NCI-H2171 (cell line): ENCODE results near the gene SCN7A.
"Not testable (repeated sequence)": the region's sequence is repeated elsewhere in the genome, so short reads cannot be mapped to it uniquely, and the experiment has no call there.

Source experiments
- DNase-seq: peaks from one replicate; lab custom pipeline; 2025; lab: John Stamatoyannopoulos, UW

SCN7A gene

DNA sequence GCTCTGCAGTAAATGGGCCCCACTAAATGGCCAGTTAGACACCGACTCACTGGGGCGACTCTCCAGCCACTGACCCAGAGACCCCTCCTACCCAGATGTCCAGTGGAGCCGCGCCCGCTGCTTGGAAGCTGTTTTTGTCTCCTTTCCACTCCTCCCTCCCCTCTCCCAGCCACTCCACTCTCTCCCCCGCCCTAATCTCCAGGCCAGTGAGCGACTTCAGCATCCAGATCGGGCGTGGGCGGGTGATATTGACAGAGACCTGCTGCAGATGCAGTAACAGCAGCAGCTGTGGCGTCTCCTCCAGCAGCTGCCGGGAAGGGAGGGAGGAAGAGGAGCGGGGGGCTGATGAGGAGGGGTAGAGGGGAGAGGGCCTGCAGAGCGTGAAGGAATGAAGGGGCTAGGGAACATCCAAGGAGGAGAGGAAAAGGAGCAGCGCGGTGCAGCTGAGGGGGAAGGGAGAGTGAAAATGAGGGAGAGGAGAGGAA is at the start of gene SCN7A:
Gene SCN7A, minus strand, starts transcription at position 110 of the 485 bp plus-strand sequence. CDS start 16,553 bp downstream, outside the sequence.
- no peak for DNase-seq

DNA sequence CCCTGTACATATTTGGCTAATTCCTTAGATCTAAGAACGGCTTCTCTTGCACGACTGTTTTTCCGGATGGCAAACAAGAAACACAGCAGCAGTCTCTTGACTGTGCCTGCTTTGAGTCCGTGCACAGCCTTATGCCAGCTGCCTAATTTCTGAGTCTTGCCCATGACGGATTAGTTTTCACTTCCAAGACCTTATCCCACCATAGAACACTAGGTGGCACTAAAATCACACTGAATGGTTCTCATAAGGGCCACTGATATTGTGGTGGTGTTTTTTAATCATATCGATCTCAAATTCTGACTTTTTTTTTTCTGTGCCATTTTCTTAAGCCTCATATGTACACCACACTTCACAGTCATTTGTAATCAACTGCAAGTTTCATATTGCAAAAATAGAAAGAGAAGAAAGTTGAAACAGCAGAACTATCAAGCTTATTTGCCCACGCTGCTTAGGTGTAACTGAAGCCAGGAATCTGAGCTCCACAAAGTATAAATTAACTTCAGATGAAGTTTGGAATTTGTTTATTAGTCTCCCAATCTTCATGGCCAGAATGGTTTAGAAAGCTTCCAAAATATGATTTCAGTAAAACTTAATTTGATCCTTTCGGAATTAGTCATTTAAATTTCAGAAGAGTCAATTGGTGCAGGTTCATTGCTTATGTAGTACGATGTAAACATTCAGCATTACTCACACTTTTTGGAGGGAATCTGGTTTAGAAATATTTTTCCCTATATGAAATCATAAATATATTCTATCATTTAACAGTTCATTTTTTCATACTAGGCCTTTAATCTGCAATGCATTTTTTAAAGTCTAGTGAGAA is 45.5 kb upstream of the SCN7A start:
- peak; percentile 43 for DNase-seq

DNA sequence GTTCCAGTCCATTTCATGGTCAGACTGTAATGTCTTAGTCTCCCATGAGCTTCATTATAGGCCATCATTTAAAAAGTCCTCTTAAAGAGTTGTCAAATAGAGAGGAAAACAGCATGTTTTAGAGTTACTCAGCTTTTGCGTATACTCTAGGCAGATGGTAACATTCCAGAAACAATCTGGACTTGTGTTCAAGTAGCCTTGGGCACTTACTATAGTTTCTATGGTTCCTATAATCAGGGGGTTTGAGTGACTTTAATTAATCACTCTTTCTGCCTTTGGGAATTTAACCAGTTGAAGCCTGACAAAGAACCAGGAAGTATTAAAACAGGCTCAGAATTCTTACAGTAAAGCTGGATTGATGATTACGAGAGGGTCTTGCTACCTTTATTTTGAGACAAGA is 42.1 kb upstream of the SCN7A start:
- no peak for DNase-seq

DNA sequence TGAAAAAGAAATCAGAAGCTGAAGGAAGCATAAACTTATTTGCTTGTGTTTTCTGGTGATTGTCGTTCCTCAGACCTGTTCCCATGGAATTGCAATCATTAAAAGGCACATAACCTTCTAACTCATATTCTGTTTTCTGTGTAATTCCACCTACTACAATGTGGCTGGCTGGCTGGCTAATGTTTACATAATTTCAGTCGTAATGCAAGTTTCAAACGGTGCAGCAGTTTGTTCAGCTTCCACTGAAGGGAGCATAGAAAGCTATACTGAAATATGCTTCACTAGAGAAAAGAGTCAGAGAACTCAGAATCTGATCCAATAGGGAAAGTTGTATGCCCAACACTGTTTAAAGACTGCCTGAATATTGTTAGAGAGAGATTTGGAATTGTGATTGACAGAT is 27.1 kb upstream of the SCN7A start:
- no peak for DNase-seq

DNA sequence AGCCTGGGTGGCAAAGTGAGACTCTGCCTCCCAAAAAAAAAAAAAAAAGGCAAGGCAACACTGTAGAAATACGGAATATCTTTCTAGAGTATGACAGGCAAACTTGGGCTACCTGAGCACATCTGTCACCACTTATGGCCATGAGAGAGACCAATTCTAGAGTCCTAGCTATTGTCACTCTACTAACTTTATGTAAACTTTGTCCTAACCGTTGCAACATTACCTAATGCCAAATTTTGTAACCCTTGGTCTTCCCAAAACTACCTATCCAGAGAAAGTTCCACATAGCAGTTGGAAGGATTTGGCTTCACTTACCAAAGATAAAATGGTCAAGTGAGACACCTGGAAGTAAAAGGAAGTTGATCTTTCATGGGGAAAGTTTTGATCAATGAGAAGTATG is 26.6 kb upstream of the SCN7A start:
- no peak for DNase-seq

DNA sequence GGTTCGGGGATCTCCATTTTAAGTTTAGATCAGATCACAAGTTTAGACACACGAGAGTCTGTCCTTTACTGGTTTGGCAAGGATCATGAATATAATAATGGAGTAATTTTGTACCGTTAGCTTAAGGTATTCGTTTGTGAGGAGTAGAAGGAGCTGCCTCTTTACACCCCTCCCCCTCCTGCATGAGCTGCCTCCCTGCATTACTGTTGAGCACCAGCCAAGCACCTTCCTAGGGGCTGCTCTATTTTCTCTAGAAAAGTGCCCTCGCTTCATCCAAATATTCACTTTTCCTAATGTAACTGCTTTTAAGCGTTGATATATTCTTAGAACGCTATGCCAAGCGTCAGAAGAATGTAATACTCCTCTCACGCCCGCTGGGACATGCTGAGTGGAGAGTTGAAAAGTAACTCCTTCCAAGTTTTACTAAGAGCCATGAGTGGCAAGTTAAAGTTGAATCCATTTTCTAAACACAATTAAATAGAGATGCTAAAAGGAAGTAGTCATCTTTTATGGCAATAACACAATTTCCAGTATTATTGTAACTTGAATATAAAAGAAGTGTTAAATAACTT is 25.4 kb upstream of the SCN7A start:
- no peak for DNase-seq

DNA sequence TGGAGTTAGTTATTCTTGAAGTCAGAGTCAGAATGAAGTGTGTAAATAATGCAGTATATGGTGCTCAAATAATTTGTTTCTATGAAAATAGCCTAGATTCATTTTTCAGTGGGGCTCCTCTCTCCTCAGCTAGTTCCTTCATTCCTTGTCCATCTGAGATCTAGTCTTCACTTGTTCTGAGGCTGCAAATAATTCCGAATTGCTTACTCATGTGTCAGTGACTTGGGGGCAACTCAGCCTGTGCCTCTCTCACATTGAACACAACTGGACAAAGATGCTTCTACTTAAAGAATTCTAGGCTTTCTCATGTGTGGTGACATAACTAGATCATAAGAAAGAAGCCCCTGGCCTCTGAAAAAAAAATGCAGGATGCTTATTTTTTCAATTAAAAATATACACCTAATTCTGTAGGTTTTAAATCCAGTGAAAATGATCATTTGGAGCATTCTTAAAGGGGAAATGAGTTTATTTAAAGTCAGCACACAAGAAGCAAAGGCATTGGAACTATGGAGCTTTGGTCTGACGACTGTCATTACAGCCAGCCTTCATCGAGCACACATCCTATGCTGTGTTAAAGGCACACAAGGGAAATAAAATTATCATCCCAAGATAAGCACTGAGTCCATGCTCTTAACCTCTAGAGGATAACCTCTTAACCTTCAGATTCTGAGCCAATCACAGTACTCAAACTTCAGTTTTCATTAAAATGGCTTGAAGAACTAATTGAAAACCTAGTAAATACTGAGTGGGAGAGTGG is 24.8 kb upstream of the SCN7A start:
- no peak for DNase-seq

DNA sequence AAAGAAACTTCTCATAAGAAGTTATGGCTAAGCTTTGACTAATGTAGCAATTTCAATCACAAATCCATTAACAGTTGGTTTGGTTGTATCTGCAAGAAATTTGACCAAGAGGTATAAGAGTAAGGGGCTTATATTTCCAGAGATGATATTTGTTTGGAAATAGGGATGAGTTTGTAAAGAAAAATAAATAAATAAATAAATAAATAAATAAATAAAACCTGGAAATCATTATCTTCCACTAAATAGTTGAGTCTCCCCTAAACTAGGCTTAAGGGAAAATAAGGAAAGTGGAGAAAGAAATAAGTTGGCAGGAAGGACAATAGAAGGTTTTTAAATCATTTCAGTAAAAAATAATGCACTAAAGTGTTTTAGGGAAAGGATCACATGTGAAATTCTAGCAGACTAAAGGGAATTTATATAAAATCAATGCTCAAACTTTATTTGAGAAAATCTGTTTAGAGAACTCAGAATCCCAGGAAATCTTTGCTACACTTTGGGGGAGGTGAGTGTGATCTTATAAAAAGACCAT is 23.5 kb upstream of the SCN7A start:
- DNase-seq: no peak

DNA sequence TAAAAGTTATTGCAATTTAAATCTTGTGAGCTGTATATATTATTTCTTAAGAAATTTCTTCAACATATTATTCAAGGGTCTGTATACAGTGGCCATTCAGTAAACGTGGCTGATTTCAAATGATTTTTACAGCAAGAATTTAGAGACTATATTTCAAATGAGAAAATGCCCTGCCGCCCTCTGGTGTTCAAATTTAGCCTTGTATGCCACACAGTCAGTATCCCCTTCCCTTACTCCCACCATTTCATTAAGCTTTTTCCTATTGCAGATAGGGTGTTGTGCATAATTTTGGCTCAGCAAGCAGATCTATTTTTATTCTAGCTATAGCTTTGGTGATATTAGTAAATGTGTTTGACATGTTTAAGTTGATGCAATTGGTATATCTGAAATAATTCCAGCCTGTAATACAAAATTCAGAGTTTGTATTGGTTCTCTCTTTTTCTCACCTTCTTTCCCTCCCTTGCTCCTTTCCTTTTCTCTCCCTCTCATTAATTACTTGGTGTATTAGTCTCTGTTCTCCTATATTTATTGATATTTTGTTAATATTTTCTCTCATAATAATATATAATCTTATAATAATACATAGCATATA is 22.8 kb upstream of the SCN7A start:
- no peak for DNase-seq

DNA sequence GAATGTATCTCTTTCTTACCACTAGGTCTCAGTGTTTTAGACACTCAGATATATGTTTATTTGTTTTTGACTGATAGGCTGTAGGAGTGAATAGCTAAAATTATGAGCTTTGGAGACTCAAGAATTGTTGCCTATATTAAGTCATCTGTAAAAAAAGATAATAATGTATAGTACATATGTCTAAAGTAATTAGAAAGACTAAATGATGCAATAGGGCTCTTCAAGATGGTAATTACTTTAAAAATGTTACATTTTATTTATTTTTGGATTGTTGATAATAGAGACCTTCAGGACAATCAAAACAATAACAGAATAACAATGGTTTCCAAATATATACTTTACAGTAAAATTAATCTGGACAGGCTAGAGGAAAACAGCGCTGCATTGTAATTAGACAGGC is 19.9 kb upstream of the SCN7A start:
- DNase-seq: no peak

DNA sequence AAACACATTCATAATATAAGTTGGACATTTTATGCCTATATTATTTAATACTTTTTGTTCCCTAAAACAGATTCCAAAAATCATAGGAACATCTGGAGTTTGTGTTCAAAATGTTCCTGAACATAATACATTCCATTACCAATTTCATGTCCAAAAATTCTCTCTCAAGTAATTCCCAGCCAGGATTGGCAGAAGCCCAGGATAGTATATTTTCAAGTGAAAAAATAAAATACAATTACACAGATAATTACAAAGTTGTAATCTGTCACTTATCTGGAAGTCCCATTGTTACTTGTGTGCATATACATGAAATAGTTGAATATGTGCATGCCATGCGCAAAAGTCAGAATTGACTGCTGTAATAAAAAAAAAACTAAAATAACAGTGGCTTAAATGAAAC is 5.2 kb upstream of the SCN7A start:
- no peak for DNase-seq

DNA sequence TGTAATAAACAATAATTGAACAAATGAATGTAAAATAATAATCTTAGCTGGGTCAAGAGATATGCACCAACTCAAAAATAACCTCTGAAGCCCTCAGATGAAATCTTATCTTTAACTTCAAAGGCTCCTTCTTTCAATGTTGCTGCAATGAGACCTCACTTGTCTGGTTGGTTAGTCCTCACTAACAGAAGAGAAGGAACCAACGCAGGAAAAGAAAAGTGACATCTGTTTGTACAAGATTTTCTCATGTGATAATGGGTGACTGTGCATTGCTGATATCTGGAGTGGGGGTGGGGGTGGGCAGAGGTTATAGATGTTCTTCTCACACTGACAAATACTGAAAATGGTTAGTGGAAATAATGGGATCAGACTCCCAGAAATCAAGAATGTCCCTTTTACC is 2.6 kb downstream of the SCN7A start:
- no peak for DNase-seq

DNA sequence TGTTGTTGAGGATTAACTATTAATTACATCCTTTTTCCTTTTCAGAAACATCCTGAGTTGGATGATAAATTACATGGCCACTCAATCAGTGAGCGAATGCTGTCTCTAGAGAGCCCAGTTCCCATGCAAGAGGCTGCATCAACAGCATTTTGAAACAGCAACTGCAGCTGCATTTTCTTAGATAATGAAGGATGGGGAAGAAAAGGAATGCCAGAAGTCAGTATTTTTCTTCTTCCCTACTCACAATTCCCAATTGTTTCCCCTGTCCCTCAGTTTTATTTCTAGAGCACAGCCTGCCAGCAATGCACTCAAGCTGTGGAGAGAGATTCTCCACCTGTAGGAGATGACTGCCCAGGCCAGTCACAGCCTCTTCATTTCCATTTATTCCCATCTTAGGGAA is 6.9 kb downstream of the SCN7A start:
- no peak for DNase-seq

DNA sequence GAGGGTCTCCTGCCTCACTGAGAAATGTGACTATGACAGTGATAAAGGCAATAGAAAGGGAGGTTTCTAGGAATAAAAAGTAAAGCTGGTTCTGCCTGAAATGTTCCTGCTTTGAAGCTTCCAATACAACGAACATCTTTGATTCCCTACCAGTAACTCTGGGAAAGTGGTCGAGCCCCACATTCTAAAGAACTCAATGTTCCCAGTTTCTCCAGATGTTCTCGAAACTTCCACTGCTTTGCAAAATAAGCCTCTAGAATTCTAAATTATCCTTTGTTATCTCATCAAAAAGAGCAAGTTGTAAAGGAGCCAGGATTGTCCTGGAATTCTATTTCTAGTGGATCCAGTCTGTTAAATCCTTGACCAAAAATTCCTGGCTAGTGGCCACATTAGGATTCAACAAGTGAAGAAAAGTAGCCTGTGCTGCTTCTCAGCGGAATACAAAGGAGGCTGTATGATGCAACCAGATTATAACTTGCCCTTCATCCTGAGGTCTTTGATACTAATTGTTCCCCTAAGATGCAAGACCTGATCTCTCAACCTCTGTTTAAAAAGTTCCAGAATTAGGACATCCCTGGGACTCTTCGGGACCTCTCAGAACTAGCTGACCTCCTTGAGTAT is 8.4 kb downstream of the SCN7A start:
- DNase-seq: no peak

DNA sequence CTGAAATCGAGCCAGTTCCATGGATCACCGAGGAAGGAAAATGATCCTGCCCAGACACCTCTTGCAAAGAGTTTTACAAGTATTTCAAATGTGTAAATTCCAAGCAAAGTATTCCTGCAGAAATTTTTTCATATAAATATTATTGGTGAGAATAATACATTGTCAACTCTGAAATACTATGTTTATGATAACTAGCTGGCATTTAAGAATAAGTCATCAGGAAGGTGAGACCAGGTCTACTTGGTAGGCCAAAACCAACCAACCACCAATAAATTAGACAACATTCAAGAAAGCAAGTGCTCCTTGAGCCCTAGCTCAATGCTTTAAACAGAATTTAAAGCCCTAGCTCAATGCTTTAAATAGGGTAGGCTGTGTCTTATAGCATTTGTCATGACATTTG is 21.7 kb downstream of the SCN7A start:
- no peak for DNase-seq

DNA sequence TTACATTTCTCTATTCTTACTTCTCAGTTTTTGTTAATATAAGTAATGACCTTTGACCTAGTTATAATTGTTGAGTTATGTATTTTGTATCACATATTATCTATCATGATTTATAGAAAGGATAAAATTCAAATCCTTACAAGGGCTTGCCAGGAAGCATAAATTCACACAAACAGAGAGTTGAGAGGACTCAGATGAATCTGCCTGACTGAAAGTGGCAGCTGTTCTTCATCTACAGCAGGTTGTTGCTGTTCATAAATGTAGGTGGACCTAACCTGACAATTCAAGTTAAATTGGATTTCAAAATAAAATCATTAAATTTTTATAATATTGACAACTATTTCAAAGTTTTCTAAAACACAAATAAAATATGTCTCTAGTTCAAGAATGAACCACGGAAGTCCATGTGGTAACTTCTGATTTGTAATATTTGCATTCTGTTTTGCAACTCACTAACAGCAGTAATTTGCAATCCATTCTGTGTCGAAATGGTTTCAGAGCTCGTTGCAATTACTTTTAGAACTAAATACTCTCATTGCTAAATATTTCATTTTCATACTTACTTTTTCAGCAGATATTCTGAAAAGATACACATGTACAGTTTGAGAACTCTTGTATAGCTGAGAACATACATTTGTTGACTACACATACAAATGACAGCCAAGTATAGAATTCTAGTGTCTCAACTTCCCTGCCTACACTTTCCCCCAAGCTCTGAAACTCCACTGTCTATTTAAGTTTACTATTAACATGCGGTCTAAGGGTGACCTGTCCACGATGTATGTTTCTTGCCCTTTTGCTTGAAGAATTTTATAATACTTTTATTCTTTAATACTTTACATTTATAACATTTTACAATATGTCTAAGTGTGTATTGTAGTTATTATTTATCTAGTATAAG is 25.7 kb downstream of the SCN7A start:
- DNase-seq: no peak

DNA sequence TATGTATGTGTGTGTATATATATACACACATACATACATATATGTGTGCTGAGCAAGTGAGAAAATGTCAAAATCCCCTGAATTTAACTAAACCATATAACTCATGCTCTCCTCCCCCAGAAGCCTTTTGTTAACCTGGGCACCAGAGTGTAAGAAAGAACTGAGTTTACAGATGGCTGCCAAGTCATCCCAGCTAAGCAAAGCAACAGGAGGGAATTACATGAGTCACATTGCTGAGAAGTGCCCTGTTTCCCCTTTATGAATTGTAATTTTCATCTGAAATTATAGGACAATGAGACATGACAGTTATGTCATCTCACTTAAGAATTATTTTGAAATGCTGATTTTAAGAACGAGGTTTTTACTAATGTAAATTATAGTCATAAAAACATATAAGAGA is 29.9 kb downstream of the SCN7A start:
- DNase-seq: no peak

DNA sequence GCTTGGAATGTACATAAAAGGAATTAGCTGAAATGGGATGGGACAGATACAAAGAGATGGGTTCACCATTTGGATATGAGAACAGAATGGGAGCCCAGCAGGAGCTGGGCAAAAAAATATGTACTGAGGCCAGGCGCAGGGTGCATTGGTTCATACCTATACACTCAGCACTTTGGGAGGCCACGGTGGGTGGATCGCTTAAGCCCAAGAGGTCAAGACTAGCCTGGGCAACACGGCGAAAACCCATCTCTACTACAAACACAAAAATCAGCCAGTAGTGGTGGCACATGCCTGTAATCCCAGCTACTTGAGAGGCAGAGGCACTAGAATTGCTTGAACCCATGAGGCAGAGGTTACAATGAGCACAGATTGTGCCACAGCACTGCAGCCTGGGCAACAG is 30.4 kb downstream of the SCN7A start:
- DNase-seq: no peak

DNA sequence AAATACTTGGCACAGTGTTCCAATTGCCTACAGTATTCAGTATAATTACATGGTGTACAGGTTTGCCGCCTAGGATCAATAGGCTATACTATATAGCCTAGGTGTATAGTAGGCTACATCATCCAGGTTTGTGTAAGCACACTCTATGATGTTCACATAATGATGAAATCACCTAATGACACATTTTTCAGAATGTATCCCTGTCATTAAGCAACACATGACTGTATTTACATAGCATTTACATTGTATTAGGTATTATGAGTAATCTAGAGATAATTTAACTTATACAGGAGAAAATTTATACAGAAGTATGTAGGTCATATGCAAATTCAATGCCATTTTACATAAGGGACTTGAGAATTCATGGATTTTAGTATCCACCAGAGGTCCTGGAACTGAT is 35.4 kb downstream of the SCN7A start:
- no peak for DNase-seq

DNA sequence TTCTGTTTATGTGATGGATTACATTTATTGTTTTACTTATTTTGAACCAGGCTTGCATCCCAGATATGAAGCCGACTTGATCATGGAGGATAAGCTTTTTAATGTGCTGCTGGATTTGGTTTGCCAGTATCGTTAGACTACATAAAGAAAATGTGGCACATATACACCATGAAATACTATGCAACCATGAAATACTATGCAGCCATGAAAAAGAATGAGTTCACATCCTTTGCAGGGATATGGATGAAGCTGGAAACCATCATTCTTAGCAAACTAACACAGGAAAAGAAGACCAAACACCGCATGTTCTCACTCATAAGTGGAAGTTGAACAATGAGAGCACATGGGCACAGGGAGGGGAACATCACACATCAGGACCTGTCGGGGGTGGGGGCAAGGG is 38.2 kb downstream of the SCN7A start:
- not testable (repeated sequence) for DNase-seq
